Ovary (tissue), 3 donors: Measurements from ENCODE around the gene LYST.

Experiments used
- CTCF ChIP-seq, 3 donors: fragments of 450-650 bp in 2 of 3; fragments of 200-600 bp in 1 of 3; IDR thresholded peaks; one replicate each; pipeline versions ENCODE4 v1.5.1 to v1.8.0; 2016 to 2022; ENCODE audit warnings: antibody characterized with exemption in 3 of 3, mild to moderate bottlenecking in 1 of 3
- EP300 ChIP-seq: sonication (generic); formaldehyde crosslinking; IDR thresholded peaks from one replicate; pipeline ENCODE4 v1.6.1; 2017; ENCODE audit warnings: antibody characterized with exemption
- POLR2A ChIP-seq: fragments of 450-650 bp; IDR thresholded peaks from one replicate; pipeline ENCODE4 v1.6.1; 2017; ENCODE audit warnings: antibody characterized with exemption, mild to moderate bottlenecking, moderate library complexity
- donor health status: DM: no; HTN: no; CAD: no.

GRCh38 chr1:235858766-235859165, 7.9 kb downstream of the LYST start:
- no peak for TF ChIP-seq CTCF (IDR thresholded peaks at IDR 0.05)
- TF ChIP-seq POLR2A: no peak
- no peak for TF ChIP-seq EP300
